Right atrium auricular region (tissue), 2 donors: ENCODE data around the gene HYI. TPM values are rescaled to one million over a fixed set of nuclear protein-coding genes. Genes with fewer than 3 reads are reported as not detected.

ENCODE experiments used
- DNase-seq: peaks from one replicate; pipeline ENCODE4 v3.0.0-alpha.2; 2019; ENCODE audit warnings: low spot score
- H3K27ac ChIP-seq, 2 donors: fragments of 200-600 bp; sonication (generic); 1 replicate in 1 of 2; 2 replicates in 1 of 2; pipeline ENCODE4 v1.5.1; 2016 to 2019
- H3K27me3 ChIP-seq, 2 donors: fragments of 200-600 bp; sonication (generic); one replicate each; pipeline versions ENCODE4 v1.5.1 to v1.6.0; 2017 to 2019
- H3K36me3 ChIP-seq: fragments of 200-600 bp; sonication (generic); one replicate; pipeline ENCODE4 v1.5.1; 2016
- H3K4me1 ChIP-seq, 2 donors: fragments of 200-600 bp; sonication (generic); one replicate each; pipeline versions ENCODE4 v1.5.1 to v1.6.0; 2017 to 2019
- H3K4me3 ChIP-seq, 2 donors: fragments of 200-600 bp; sonication (generic); 1 replicate in 1 of 2; 2 replicates in 1 of 2; pipeline ENCODE4 v1.5.1; 2017 to 2019; ENCODE audit warnings: mild to moderate bottlenecking in 1 of 2, moderate library complexity in 1 of 2
- H3K9me3 ChIP-seq, 2 donors: fragments of 200-600 bp; sonication (generic); one replicate each; pipeline ENCODE4 v1.5.1; 2019
- total RNA-seq, 2 donors: library from RNA; depleted of rRNA; stranded (reverse); fragments of >200 nt; gene quantifications; one replicate each; pipeline ENCODE4 v1.1.0, GENCODE V29; 2016
- TF ChIP-seq, protein P1 (sequence below), 2 donors: fragments of 200-600 bp; sonication (generic); IDR thresholded peaks; one replicate each; pipeline ENCODE4 v1.5.1; 2019; ENCODE audit warnings: antibody characterized with exemption in 2 of 2

The HYI gene
- total RNA-seq, 2 donors from 2014 or later, result 17.3 to 23.0 TPM

- Histone ChIP-seq H3K4me1 (peaks cover 0 to 13% of the 10 kb centered on the region in 2 donors), H3K27me3 (no peaks in the 10 kb centered on the region), H3K36me3 (peaks cover 78% of the 10 kb centered on the region), H3K4me3 (no peak overlapping the region), H3K27ac (no peak overlapping the region), H3K9me3 (no peaks in the 10 kb centered on the region)
- DNase-seq, result no peak
- TF ChIP-seq, protein P1, sequence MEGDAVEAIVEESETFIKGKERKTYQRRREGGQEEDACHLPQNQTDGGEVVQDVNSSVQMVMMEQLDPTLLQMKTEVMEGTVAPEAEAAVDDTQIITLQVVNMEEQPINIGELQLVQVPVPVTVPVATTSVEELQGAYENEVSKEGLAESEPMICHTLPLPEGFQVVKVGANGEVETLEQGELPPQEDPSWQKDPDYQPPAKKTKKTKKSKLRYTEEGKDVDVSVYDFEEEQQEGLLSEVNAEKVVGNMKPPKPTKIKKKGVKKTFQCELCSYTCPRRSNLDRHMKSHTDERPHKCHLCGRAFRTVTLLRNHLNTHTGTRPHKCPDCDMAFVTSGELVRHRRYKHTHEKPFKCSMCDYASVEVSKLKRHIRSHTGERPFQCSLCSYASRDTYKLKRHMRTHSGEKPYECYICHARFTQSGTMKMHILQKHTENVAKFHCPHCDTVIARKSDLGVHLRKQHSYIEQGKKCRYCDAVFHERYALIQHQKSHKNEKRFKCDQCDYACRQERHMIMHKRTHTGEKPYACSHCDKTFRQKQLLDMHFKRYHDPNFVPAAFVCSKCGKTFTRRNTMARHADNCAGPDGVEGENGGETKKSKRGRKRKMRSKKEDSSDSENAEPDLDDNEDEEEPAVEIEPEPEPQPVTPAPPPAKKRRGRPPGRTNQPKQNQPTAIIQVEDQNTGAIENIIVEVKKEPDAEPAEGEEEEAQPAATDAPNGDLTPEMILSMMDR (IDR thresholded peaks at IDR 0.05), result no peak
Observed at GRCh38 chr1:43432171-43432860, 21.4 kb downstream of the HYI start.

GRCh38 chr1:43431676-43432075 is 22.1 kb downstream of the HYI start:
- DNase-seq, result no peak
- Histone ChIP-seq H3K27me3 (no peaks in the 10 kb centered on the region), H3K4me1 (peaks cover 0 to 13% of the 10 kb centered on the region in 2 donors), H3K27ac (no peak overlapping the region), H3K9me3 (no peaks in the 10 kb centered on the region), H3K4me3 (no peak overlapping the region), H3K36me3 (peaks cover 85% of the 10 kb centered on the region)
- TF ChIP-seq, protein P1 (IDR thresholded peaks at IDR 0.05), result no peak

- TF ChIP-seq, protein P1 (IDR thresholded peaks at IDR 0.05), result no peak
- no peaks in the 10 kb centered on the region for H3K27me3 ChIP-seq
- H3K4me3 ChIP-seq, result no peak overlapping the region
- no peak overlapping the region for H3K27ac ChIP-seq
- H3K4me1 ChIP-seq, result peaks cover 0 to 9% of the 10 kb centered on the region in 2 donors
- H3K36me3 ChIP-seq, result peaks cover 93% of the 10 kb centered on the region
- H3K9me3 ChIP-seq, result no peaks in the 10 kb centered on the region
- DNase-seq, result no peak
Observed at GRCh38 chr1:43430831-43431230, 22.9 kb downstream of the HYI start.

- TF ChIP-seq, protein P1 (IDR thresholded peaks at IDR 0.05), result no peak
- Histone ChIP-seq H3K27me3 (no peaks in the 10 kb centered on the region), H3K27ac (no peak overlapping the region), H3K36me3 (peaks cover 100% of the 10 kb centered on the region), H3K9me3 (no peaks in the 10 kb centered on the region), H3K4me1 (no peaks in the 10 kb centered on the region), H3K4me3 (no peak overlapping the region)
- no peak for DNase-seq
Observed at GRCh38 chr1:43427941-43428340, 25.8 kb downstream of the HYI start.

DNA sequence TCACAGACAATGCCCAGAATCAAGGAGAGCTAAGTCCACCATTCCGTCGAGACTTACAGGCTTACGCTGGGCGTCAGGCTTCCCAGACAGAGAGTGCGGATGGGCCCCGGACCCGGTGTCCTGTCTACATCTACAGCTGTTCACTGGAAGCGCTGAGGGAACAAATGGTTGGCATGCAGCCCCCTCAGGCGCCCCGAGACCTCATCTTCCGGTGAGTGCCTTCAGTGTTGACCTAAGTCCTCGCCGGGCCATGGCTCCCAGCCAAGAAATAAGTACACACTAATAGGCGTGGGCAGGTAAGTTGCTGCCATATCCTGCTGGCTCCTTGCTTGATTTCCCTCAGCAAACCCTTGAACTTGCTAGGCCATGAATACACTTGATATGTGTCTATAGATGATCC is 26.2 kb downstream of the HYI start:
- DNase-seq, result no peak
- H3K4me1 ChIP-seq, result no peaks in the 10 kb centered on the region
- no peaks in the 10 kb centered on the region for H3K9me3 ChIP-seq
- no peak overlapping the region for H3K4me3 ChIP-seq
- TF ChIP-seq, protein P1 (IDR thresholded peaks at IDR 0.05), result no peak
- no peaks in the 10 kb centered on the region for H3K27me3 ChIP-seq
- H3K36me3 ChIP-seq, result peaks cover 100% of the 10 kb centered on the region
- no peak overlapping the region for H3K27ac ChIP-seq

DNA sequence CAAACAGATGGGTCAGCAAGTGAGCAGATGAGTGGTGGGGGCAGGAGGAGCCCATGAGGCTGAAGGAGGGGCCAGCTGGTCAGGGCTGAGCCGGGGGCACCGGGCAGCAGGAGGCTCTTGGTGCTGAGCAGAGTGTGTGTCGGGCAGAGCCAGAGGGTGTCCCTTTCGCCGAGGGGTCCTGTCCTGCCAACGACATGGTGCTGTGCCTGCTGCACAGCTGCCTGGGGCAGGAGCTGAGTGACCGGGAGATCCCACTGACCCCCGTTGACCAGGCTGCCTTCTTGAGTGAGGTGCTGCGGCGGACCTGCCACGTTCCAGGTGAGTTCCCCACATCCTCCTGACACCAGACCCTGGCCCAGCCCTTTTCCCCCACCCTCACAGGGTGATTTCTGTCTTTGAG is 27.5 kb downstream of the HYI start:
- peaks cover 100% of the 10 kb centered on the region for H3K36me3 ChIP-seq
- no peak overlapping the region for H3K4me3 ChIP-seq
- DNase-seq, result no peak
- H3K4me1 ChIP-seq, result no peaks in the 10 kb centered on the region
- no peaks in the 10 kb centered on the region for H3K9me3 ChIP-seq
- H3K27me3 ChIP-seq, result no peaks in the 10 kb centered on the region
- TF ChIP-seq, protein P1 (IDR thresholded peaks at IDR 0.05), result no peak
- no peak overlapping the region for H3K27ac ChIP-seq
